ENCODE results near the gene PPTC7.
"Not testable (repeated sequence)": the region's sequence is repeated elsewhere in the genome, so short reads cannot be mapped to it uniquely, and the experiment has no call there.

Gene PPTC7

DNA sequence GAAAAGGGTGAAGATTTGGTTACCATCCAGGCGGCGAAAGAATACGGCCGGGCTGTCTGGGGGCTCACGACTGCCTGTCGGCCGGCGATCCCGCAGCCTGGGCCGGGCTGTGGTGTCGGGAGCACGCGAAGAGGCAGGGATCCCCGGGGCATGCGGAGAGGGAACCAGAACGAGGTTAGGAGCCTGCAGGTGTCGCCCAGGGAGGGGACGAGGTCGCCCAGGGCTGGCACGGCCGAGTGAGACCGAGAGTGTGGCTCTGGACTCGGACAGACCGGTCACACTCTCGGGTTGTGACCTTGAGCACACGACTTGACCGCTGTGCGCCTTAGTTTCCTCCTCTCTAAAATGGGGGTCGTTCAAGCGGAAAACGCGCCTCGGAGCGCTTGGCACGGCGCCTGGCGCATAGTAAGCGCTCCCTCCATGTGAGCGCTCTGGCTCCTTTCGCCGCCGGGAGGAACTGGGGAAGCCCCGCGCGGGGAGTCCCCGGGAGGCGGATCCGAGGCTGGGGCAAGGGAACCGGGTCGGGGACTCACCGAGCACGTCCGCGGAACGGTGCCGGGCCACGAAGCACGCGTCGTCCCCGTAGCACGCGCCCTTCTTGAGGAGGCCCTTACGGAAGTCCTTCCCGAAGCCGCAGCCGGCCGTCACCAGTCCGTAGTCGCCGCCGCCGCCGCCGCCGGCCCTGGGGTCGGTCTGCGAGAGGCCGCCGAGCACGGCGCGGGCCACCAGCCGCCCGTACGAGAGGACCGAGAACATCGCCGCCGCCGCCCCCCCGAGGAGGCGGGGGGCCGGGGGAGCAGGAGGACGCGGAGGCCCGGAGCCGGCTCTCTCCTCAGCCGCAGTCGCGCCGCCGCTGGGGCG, 612 bp downstream of the PPTC7 start:
- peak; percentile 94 for DNase-seq

DNA sequence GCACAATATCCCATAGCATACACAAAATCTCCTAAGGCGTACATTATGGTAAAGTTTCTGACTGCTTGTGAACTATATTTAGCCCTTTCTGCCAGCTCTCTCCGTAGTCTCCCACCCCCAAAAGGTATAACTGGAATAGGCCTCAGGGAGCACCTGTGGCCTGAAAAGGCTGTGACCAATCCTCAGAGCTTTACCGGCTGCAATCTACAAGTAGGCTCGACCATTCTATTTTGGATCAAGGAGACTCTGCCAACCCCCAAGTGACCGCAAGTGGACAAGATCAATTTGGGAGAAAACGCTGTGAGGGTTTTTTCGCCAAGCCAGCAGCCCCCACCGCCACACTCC, 1.2 kb downstream of the PPTC7 start:
- no peak for DNase-seq

DNA sequence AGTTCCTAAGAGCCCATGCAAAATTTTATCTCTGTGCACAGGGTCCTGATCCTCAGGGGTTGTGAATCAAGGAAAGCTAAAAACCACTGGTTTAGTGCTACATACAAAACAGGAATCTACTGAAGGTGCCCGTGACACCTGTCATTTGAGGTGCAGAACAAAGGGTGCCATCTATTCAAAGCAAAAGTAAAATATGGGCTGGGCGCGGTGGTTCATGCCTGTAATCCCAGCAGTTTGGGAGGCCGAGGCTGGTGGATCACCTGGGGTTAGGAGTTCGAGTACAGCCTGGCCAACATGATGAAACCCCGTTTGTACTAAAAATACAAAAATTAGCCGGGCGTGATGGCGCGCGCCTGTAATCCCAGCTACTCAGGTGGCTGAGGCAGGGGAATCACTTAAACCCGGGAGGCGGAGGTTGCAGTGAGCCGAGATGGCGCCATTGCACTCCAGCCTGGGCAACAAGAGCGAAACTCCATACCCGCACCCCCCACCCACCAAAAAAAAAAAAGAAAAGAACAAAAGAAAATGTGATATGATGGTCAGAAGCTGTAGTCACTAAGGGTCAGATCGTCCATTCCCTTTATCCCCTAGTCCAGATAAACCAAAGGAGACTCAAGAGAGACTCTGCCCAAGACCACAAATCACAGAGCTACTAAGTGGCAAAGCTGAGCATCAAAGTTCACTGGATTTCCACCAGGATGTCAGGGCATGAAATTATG, 3.4 kb downstream of the PPTC7 start:
- no peak for DNase-seq

DNA sequence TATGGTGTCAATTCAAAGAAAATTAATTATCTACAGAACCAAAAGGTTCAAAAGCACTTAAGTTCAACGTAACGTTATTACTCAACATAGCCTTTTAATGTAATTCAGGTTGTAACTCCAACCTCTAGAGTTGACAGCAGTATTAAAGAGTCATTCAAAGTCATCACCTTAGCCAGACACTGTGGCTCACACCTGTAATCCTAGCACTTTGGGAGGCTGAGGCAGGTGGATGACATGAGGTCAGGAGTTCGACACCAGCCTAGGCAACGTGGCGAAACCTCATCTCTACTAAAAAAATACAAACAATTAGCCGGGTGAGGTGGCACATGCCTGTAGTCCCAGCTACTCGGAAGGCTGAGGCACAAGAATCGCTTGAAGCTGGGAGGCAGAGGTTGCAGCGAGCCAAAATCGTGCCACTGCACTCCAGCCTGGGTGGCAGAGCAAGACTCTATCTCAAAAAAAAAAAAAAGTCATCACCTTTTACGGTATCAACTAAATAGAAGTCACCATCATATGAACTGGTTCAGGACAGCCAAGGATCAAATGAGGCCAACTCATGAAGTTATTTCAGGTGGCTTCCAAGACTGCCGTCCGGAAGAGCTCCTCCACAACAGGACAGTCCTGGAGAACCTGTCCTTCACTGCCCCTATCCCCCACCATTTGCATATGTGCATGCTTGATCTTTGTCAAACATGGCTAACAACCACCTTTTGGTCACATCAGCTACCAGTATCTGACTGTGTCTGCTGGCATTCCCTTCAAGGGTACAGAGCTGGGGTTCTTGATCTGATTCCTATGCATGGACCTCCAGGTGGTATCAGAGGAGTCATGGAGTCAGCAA, 4.2 kb downstream of the PPTC7 start:
- peak; percentile 77 for DNase-seq

DNA sequence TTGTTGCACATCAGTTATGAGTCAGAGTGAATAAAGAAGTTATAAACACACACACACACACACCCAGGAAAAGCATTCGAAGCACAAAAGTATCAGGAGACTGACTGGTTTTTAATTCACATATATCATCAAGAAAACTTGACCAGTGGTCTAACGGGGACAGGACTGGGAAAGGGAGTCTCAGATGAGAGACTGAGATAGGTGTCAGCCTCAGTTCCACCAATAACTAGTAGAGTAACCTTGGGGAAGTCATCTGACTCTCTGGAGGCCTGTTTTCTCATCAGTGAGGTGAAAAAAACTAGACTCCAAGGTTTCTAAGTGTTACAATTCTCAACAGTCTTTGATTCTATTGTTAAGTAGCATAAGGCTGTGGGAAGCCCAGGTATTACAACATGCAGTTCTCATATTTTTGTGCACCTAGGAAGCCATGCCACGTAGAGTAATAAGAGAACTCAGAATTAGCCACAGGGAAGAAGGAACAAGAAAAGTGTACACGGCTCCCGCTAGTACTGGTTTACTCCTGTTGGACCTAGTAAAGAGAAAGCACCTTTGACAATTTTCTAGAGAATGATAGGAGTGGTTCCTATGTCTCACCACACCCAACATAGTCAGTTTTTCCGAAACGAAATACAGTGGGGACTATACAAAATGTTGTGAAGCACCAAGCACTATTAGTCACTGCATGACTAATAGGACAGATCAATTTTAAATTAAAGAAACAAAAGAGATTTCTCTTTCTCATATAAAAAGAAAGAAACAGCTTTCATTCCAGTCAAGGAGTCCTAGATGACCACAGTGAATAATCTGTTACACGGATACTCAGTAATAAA, 5.0 kb downstream of the PPTC7 start:
- no peak for DNase-seq

DNA sequence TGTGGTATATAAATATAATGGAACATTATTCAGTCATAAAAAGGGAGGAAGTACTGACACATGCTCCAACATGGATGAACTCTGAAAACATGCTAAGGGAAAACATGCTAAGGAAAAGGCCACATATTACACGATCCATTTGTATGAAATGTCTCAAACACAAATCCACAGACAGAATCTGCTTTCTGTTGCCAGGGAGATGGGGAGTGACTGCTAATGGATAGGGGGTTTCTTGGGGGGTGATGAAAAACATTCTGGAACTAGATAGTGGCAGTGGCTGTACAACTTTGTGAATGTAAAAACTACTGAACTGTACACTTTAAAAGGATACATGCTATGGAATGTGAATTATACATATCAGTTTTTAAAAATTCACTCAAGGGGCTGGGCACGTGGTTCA, 6.6 kb downstream of the PPTC7 start:
- DNase-seq: no peak

DNA sequence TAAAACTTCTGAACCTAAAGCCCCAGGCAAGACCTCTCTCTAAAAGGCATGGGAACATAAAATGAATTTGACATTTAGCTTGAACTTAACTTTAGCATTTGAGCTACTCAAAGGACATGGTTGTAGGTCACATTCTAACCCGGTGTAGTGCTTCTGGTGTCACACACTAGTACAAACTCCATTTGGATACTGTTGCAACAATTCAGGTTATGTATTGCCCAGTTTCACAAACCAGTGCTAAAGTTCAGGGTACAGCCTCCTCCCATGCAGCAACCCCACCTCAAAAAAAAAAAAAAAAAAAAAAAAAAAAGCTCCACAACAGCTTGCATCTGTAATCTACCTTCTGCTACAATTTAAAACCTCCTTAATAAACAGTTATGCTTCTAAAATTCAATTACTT, 7.8 kb downstream of the PPTC7 start:
- DNase-seq: no peak

DNA sequence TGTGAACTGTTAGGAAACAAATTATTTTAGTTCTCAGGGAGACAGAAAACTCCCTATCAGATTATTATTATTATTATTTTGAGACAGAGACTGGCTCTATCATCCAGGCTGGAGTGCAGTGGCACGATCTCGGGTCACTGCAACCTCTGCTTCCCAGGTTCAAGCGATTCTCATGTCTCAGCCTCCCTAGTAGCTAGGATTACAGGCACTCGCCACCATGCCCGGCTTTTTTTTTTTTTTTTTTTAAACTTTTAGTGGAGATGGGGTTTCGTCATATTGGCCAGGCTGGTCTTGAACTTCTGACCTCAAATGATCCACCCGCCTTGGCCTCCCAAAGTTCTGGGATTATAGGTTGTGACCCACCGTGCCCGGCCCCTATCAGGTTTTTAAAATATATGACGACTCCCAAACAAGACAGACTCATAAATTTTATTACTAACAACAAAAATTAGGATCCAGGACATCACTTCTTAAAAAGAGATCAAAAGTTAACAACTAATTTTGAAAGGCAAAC, 8.3 kb downstream of the PPTC7 start:
- DNase-seq: not testable (repeated sequence)

DNA sequence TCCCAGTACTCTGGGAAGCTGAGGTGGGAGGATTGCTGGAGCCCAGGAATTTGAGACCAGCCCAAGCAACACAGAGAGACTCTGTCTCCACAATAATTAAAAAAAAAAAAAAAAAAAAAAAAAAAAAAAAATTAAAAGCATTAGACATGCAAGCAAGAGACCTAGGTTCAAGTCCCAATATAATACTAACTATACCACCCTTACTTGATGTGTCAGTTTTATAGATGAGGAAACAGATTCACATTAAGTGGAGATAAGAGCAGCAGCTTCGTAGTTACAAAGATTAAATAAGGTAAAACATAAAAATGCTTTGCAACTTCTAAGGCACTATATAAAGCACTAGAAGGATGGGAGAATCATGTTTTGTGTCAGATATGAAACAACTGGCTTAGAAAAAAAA, 9.1 kb downstream of the PPTC7 start:
- no peak for DNase-seq

DNA sequence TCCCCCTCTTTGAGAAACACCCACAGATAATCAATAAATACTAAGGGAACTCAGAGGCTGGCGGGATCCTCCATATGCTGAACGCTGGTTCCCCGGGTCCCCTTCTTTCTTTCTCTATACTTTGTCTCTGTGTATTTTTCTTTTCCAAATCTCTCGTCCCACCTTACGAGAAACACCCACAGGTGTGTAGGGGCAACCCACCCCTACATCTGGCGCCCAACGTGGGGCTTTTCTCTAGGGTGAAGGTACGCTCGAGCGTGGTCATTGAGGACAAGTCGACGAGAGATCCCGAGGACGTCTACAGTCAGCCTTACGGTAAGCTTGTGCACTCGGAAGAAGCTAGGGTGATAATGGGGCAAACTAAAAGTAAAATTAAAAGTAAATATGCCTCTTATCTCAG, 12.3 kb downstream of the PPTC7 start:
- DNase-seq: not testable (repeated sequence)

DNA sequence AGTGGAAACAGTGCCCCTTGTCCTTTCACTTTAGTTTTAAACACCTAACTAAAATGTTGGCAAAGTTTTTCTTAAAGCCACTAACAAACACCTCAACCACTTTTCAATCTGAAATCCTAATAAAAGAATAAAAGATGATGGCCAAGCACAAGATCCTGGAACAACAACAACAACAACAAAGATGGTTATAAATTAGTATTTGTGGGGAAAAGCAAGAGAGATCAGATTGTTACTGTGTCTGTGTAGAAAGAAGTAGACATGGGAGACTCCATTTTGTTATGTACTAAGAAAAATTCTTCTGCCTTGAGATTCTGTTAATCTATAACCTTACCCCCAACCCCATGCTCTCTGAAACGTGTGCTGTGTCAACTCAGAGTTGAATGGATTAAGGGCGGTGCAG, 13.3 kb downstream of the PPTC7 start:
- not testable (repeated sequence) for DNase-seq

DNA sequence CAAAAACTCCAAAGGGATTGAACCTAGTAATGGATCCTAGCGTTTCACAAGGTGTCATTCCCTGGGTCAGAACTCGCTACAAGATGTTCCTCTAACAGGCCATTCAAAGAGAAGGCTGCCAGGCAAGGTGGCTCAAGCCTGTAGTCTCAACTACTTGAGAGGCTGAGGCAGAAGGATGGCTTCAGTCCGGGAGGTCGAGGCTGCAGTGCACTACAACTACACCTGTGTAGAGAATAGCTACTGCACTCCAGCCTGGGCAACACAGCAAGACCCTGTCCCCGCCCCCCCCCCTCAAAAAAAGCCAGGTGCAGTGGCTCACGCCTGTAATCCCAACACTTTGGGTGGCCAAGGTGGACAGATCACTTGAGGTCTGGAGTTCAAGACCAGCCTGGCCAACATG, 14.4 kb downstream of the PPTC7 start:
- DNase-seq: no peak

DNA sequence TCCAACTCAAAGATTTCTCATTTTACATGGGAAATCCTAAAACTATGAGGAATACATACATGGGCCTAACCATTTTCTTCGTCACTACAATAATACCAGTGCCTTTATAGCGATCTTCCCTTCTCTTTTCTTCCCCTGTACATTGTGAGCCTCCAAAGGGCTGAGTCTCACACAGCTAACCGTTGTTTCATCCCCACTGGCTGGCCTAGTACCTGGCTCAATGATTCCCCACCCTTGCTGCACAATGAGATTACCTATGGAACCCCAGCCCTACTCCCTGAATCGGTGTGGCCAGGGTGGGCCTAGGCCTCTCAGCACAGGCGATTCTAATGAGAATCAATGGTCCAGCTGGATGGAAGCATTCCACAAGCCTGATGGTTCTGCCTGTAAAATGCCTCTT, 16.1 kb downstream of the PPTC7 start:
- no peak for DNase-seq

DNA sequence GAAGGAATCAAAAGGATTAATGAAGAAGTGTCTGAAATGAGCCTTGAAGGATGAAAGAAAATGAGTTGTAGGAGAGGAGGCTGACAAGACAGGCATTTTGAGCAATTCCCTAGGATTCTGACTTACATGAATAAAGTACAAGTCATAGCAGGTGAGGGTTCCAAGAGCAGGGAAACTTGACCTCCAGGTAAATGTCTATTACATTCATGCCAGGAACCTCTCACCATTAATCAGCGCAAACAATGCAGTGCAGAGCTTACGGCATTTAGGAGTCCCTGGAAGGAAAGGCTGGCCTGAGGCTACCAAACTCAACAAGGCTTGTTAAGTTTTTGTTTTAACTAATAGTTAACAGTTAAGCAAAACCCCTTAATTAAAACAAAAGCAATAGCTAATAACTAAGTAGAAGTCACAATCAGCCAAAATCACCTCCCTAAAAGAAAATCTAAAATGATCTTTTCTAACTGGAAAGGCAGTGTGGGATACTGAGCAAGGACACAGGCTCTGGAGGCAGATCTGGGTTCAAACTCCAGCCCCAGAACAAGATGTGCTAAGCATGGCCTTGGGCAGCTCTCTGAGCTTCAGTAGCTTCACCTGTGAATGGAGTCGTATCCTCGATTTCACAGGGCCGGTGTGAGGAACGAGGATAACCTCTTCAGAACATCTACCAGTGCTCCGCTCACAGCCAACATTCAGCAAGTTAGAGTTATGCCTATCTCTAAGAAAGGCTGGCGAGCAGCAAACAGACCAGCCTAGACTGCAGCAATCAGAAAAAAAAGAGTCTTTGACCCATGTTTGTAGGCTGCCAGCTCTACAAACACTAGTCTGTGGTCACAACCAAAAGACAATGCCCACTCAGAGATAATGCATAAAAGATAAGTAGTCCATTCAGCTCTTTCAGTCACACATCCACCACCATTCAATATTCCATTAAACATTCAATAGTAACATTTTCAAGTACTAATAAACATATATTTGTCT, 16.9 kb downstream of the PPTC7 start:
- DNase-seq: no peak

DNA sequence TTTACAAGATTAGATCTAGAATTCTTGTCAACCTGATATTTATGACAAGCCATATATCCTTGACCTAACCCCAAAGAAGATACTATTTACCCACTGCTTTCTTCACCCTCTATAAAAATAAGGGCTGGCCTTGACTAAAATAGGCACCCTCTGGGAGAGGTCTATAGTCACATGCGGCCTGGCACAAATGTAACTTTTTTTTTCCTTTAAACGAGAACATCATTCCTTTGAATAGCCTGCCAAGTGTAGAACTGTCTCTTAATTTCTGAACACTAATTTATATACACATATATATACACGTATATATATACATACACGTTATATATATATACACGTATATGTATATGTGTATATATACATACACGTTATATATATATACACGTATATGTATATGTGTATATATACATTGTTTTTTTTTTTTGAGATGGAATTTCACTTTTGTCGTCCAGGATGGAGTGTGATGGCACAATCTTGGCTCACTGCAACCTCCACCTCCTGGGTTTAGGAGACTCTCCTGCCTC, 18.6 kb downstream of the PPTC7 start:
- no peak for DNase-seq

DNA sequence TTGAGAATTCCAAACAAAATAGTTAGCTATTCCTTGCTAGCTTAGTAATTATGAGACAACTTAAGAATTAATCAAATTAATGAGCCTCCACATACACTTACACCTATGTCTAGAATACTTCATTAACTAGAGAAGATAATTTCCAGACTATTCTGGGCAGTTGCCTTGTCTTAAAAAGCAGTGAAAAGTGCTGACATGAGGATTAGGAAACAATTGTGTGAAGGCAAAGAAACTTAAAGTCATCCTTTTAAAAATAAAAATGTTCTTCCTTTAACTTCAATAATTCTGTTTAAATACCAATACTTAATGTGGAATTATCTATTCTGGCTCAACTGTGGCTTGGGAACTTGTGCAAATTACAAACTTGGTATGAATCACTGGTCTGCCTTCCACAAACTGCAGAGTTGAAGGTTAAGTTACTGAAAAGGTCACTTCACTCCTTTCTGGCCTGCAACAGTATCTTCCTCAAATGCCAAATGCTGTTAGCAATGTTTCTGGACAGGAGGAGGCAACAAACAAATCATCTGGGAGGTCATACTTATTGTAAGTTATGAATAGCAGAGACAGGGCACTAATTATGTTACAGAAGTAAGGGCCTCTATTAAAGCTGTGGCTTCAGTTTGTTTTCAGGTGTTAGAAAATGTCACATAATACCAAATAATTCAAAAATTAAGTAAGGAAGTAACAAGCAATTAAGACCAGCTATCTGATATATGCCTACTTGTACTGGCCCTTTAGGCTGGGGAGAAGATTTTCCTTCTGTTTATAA, 19.2 kb downstream of the PPTC7 start:
- DNase-seq: no peak

DNA sequence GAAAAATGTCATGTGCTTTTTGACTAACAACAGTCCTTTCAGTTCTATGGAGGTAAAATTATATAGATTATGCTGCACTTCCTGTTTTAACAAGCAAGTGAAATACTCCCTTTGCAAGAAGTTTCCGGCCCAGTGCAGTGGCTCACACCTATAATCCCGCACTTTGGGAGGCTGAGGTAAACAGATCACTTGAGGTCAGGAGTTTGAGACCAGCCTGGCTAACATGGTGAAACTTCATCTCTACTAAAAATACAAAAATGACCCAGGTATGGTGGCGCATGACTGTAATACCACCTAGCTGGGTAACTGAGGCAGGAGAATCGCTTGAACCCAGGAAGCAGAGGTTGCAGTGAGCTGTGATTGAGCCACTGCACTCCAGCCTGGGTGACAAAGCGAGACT, 20.7 kb downstream of the PPTC7 start:
- DNase-seq: peak; percentile 77

DNA sequence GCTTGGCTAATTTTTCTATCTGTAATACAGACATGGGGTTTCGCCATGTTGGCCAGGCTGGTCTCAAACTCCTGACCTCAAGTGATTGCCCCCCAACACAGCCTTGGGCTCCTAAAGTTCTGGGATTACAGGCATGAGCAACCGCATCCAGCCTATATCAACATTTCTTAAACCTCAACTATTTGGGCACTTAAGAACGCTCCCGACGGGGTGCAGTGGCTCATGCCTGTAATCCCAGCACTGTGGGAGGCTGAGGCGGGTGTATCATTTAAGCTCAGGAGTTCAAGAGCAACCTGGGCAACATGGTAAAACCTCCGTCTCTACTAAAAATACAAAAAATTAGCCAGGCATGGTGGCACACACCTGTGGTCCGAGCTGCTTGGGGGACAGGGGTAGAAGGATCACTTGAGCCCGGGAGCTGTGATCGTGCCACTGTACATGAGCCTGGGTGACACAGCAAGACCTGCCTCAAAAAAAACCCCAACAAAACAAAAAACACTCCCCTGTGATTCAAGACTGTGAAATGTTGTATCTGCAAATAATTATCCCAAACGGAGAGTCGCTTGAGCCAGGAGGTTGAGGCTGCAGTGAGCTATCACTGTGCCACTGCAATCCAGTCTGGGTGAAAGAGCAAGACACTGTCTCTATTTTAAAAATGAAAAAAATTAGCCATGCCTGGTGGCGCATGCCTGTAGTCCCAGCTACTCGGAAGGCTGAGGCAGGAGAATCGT, 21.5 kb downstream of the PPTC7 start:
- DNase-seq: no peak

DNA sequence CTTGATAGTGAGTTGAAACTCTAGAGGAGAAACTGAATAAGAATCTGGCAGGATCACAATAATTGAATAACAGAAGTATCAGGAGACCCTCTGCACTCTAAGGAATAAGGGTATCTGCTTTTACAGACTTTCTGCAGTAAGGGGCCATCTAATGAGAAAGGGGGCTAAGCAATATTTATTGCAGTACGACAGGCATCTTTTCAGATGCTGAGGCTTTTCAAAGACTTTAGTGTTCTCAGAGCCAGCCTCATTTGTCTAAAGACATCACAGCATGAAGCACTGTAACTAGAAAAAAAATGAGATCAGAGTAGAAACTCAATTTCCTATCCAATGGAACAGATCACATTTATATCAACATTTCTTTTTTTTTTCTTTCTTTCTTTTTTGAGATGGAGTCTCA, 22.2 kb downstream of the PPTC7 start:
- no peak for DNase-seq
